H1 (cell line): Measurements from ENCODE around the gene RASL10B. TPM values are rescaled to one million over a fixed set of nuclear protein-coding genes. Genes with fewer than 3 reads are reported as not detected.

Experiments used
- ATF2 ChIP-seq: IDR thresholded peaks from 2 replicates; pipeline ENCODE4 v1.6.1; 2012; ENCODE audit warnings: low read length, inconsistent platforms
- BACH1 ChIP-seq: IDR thresholded peaks from 2 replicates; pipeline ENCODE4 v1.6.1; 2012; ENCODE audit warnings: low read length, improper control_type of control experiment
- CHD1 ChIP-seq: IDR thresholded peaks from 2 replicates; pipeline ENCODE4 v1.6.1; 2012; ENCODE audit warnings: low read depth, low read length, improper control_type of control experiment
- CHD7 ChIP-seq: fragments of 300-600 bp; sonication (generic); IDR thresholded peaks from 2 replicates; pipeline ENCODE4 v1.7.1; 2012; ENCODE audit warnings: low read length, moderate library complexity, mild to moderate bottlenecking, inconsistent platforms; ENCODE audit not compliant: insufficient replicate concordance
- EP300 ChIP-seq, 2 experiments: IDR thresholded peaks; 1 replicate in 1 of 2; 2 replicates in 1 of 2; pipeline ENCODE4 v1.6.1; 2011 to 2012; ENCODE audit warnings: low read depth in 2 of 2, low read length in 2 of 2, mild to moderate bottlenecking in 2 of 2, borderline replicate concordance in 1 of 2, inconsistent platforms in 1 of 2, moderate library complexity in 1 of 2
- POLR2A ChIP-seq, 2 experiments: IDR thresholded peaks; 1 replicate in 1 of 2; 2 replicates in 1 of 2; pipeline ENCODE4 v1.6.1; 2011; ENCODE audit warnings: low read depth in 2 of 2, low read length in 2 of 2, mild to moderate bottlenecking in 2 of 2; ENCODE audit errors: control extremely low read depth in 1 of 2
- RXRA ChIP-seq: IDR thresholded peaks from 2 replicates; pipeline ENCODE4 v1.6.1; 2011; ENCODE audit warnings: low read depth, mild to moderate bottlenecking, low read length, moderate library complexity; ENCODE audit not compliant: insufficient read depth
- SUZ12 ChIP-seq: fragments of 200-600 bp; sonication (generic); IDR thresholded peaks from 2 replicates; pipeline ENCODE4 v1.6.1; 2012; ENCODE audit warnings: mild to moderate bottlenecking, inconsistent platforms, low read length, moderate library complexity, mixed read lengths
- TAF1 ChIP-seq: IDR thresholded peaks from 2 replicates; pipeline ENCODE4 v1.6.1; 2011; ENCODE audit warnings: mild to moderate bottlenecking, low read depth, low read length
- TEAD4 ChIP-seq: IDR thresholded peaks from 2 replicates; pipeline ENCODE4 v1.6.1; 2012; ENCODE audit warnings: low read depth, low read length, inconsistent platforms, mixed read lengths
- polyA plus RNA-seq, 7 experiments: library from polyadenylated mRNA; depleted of rRNA in 3 of 7; stranded (reverse) in 5 of 7; unstranded in 2 of 7; fragments of >200 nt in 5 of 7; fragments of 200-250 nt in 2 of 7; gene quantifications; 1 replicate in 5 of 7; 2 replicates in 1 of 7; 4 replicates in 1 of 7; pipeline versions ENCODE4 v1.2.1 to v1.2.3, GENCODE V29; 2011 to 2013; ENCODE audit warnings: missing spikeins in 2 of 7, mixed read lengths in 2 of 7
- total RNA-seq: library from RNA; stranded (reverse); fragmentation: NEBNext Ultra II Directional; extraction: Animal tissue kit (Norgen Biotek cat#: 25700); gene quantifications from 2 replicates; pipeline ENCODE4 v1.2.1, GENCODE V29; 2021

The RASL10B gene
- total and polyA plus RNA-seq, 2 of the 8 experiments (the other 6 are each of a cell fraction or from before 2014, with no cell fraction given) = 17.5 to 22.8 TPM

GRCh38 chr17:35778641-35779196, 47.3 kb downstream of the RASL10B start (continued):
- TF ChIP-seq CHD7 = no peak
- no peak for TF ChIP-seq RXRA
- no peak for TF ChIP-seq EP300 (IDR thresholded peaks at IDR 0.05; ENCODE audit: borderline replicate concordance in 1 of 2, low read depth in 2 of 2, low read length in 2 of 2)
- no peak for TF ChIP-seq ATF2
- TF ChIP-seq SUZ12 = no peak
- no peak for TF ChIP-seq TEAD4
- TF ChIP-seq POLR2A (IDR thresholded peaks at IDR 0.05; ENCODE audit: control extremely low read depth in 1 of 2, low read depth in 2 of 2, low read length in 2 of 2) = no peak
- no peak for TF ChIP-seq BACH1
- no peak for TF ChIP-seq CHD1
- no peak for TF ChIP-seq TAF1
